B cell (primary cell): ENCODE measurements around the gene KRTAP10-2.

Experiments
- EZH2 ChIP-seq: IDR thresholded peaks from 2 replicates; pipeline ENCODE4 v1.6.1; 2012; ENCODE audit warnings: borderline replicate concordance, low read depth, mild to moderate bottlenecking, moderate library complexity, low read length; ENCODE audit not compliant: insufficient read depth, poor library complexity, severe bottlenecking
- TF ChIP-seq, protein P1 (sequence below): fragments of 200-600 bp; IDR thresholded peaks from one replicate; pipeline ENCODE4 v1.8.0; 2022; ENCODE audit warnings: antibody characterized with exemption, mild to moderate bottlenecking

DNA sequence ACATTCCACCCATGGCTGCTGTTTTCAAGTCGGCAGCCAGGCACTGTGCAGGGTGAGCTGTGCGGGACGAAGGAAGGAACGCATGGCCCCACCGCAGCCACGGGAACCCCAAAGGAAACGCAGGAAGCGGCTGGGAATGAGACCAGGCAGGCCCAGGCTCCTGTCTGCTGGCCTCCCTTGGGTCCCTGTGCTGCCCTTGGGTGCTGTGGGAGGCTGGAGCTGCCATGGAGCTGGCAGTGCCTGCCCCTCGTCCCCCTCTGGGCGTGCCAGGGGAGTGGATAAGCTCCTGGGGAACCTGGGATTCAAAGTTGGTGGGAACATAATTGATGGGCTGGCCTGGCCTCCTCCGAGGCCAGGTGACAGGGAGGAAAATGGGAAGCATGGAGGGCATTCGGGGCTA lies 17.0 kb upstream of the KRTAP10-2 start:
- TF ChIP-seq, protein P1, sequence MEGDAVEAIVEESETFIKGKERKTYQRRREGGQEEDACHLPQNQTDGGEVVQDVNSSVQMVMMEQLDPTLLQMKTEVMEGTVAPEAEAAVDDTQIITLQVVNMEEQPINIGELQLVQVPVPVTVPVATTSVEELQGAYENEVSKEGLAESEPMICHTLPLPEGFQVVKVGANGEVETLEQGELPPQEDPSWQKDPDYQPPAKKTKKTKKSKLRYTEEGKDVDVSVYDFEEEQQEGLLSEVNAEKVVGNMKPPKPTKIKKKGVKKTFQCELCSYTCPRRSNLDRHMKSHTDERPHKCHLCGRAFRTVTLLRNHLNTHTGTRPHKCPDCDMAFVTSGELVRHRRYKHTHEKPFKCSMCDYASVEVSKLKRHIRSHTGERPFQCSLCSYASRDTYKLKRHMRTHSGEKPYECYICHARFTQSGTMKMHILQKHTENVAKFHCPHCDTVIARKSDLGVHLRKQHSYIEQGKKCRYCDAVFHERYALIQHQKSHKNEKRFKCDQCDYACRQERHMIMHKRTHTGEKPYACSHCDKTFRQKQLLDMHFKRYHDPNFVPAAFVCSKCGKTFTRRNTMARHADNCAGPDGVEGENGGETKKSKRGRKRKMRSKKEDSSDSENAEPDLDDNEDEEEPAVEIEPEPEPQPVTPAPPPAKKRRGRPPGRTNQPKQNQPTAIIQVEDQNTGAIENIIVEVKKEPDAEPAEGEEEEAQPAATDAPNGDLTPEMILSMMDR, result no peak
- TF ChIP-seq EZH2, result no peak
